Endothelial cell of umbilical vein (primary cell): Measurements from ENCODE around the gene ALKBH2.
A peak's percentile ranks its signal among the peaks of the same experiment; 100 is the strongest.

Source experiments
- CTCF ChIP-seq, 2 donors: IDR thresholded peaks; 1 replicate in 1 of 2; 2 replicates in 1 of 2; pipeline ENCODE4 v1.5.1; 2011; ENCODE audit warnings: low read length in 2 of 2, mild to moderate bottlenecking in 2 of 2, moderate library complexity in 2 of 2, control low read depth in 1 of 2, inconsistent platforms in 1 of 2, low read depth in 1 of 2; ENCODE audit not compliant: insufficient read depth in 1 of 2; ENCODE audit errors: extremely low read depth in 1 of 2
- EZH2 ChIP-seq: IDR thresholded peaks from 2 replicates; pipeline ENCODE4 v1.6.1; 2012; ENCODE audit warnings: borderline replicate concordance, low read depth, mild to moderate bottlenecking, moderate library complexity, low read length, inconsistent platforms; ENCODE audit not compliant: severe bottlenecking
- JUN ChIP-seq: IDR thresholded peaks from 2 replicates; pipeline ENCODE4 v1.6.1; 2011; ENCODE audit warnings: borderline replicate concordance, low read depth; ENCODE audit not compliant: insufficient read length, insufficient read depth
- MAX ChIP-seq: IDR thresholded peaks from 2 replicates; pipeline ENCODE4 v1.6.1; 2011; ENCODE audit not compliant: insufficient read depth, insufficient read length
- MYC ChIP-seq: IDR thresholded peaks from one replicate; pipeline ENCODE4 v1.6.1; 2011; ENCODE audit warnings: mild to moderate bottlenecking, low read depth, low read length
- POLR2A ChIP-seq: IDR thresholded peaks from 2 replicates; pipeline ENCODE4 v1.6.1; 2012; ENCODE audit warnings: low read depth, mild to moderate bottlenecking, control low read depth, low read length
- POLR2AphosphoS5 ChIP-seq: IDR thresholded peaks from 2 replicates; pipeline ENCODE4 v1.6.1; 2012; ENCODE audit warnings: low read depth, mild to moderate bottlenecking, control low read depth, low read length, moderate library complexity; ENCODE audit not compliant: insufficient read depth

- TF ChIP-seq CTCF (IDR thresholded peaks at IDR 0.05; ENCODE audit: extremely low read depth in 1 of 2, insufficient read depth in 1 of 2, low read depth in 1 of 2, low read length in 2 of 2), result no peak
- no peak for TF ChIP-seq EZH2
- peak; percentile 37 for TF ChIP-seq POLR2A
- TF ChIP-seq JUN, result no peak
- TF ChIP-seq POLR2AphosphoS5, result peak; percentile 61
- TF ChIP-seq MAX, result no peak
- TF ChIP-seq MYC, result no peak
These were observed 17.8 kb upstream of the ALKBH2 start for GRCh38 chr12:109110988-109111495.
